HG03108 (cell line): ENCODE results near the gene TRIM32.

Source experiments
- ATAC-seq: cut with Tn5 transposase; IDR thresholded peaks from one replicate; pipeline ENCODE4 v1.9.1; 2021; ENCODE audit warnings: moderate library complexity; ENCODE audit not compliant: unreplicated experiment

TRIM32 gene, protein sequence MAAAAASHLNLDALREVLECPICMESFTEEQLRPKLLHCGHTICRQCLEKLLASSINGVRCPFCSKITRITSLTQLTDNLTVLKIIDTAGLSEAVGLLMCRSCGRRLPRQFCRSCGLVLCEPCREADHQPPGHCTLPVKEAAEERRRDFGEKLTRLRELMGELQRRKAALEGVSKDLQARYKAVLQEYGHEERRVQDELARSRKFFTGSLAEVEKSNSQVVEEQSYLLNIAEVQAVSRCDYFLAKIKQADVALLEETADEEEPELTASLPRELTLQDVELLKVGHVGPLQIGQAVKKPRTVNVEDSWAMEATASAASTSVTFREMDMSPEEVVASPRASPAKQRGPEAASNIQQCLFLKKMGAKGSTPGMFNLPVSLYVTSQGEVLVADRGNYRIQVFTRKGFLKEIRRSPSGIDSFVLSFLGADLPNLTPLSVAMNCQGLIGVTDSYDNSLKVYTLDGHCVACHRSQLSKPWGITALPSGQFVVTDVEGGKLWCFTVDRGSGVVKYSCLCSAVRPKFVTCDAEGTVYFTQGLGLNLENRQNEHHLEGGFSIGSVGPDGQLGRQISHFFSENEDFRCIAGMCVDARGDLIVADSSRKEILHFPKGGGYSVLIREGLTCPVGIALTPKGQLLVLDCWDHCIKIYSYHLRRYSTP

DNA sequence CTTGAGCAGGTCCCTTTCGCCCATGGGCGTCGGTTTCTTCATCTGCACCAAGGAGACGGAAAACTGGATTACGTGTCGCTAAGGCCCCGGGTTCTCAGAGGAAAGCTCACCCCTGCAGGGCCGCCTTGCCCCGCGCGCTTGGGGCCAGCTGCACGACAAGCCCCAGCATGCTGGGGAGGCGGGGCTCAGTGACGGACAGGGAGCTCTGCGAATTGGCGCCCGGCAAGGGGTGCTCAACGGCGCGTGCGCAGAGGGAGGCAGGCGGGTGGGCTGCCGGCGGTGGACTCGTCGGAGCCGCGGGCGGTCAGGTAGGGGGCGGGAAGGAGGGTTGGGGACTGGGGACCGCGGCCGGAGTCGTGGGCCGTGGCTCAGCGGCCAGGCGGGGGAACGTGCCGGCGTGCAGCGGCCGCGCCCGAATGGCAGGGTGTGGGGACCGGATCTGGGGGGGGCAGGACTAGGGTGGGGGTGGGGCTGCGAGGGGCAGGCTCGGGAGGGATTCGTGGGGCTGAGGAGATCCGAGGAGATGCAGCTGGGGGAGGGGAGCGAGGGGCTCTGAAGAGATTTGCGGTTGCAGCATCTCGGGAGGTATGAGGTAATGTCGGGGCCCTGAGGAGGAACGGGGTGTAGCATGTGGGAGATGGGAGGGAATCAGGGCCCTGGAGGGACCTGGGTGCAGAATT lies at the start of gene TRIM32:
TSS of gene TRIM32 (plus strand) at position 232 of the 680 bp plus-strand sequence. CDS start 10,438 bp downstream, outside the sequence.
- peak; percentile 99 for ATAC-seq

DNA sequence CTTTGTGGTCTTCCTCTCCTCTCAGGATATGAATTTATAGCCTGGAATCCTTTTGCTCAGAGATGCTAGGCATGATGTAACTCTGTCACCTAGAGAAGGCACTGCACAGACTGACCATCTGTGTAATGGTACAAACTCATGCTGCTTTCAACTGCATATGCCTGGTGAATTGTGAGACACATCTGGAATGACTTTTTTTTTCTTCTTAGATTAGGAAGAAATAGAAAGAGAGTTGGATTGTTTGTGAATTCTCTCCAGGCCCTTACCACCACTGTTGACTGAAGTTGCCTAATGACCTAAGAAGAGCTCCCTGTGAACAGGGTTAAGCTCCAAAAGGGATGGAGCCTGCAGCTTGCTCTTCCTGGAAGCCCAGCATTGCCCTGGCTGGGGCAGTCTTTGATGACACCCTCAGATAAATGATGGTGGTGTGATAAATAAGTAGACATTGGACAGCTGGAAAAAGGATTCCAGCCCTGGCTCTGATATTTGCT lies 47.8 kb upstream of the TRIM32 start:
- no peak for ATAC-seq

DNA sequence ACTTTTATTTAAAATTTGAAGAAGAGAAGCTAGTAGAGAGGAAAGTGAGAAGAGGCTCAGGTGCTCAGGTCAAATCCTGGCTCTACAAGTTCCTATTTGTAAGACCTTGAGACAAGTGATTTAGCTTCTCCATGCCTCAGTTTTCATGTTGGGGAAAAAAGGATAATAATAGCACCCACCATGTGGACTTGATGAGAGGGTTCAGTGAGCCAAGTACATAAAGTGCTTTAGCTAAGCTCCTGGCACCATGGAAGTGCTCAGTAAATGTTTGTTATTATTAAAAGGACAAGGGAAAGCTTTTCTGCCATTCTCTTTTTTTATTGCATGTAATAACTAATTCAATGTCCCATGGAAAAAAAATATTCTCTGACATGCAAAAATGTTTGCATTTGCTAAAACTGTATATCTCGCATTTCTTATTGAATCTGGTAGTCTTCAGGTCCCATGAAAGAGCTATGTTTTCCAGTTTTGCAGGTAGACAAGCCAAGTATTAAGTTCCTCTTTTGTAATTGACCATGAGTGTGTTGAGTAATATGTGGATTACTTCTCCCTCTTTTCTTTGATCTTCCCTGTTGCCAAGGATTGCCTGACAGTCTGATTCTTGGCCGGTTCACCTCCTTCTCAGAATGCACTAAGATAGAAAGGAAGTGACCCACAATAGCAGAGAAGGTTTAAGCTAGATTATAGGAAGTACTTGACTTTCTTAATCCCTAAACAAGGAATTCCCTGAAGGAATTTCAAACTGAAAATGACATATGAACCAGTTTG lies 45.6 kb upstream of the TRIM32 start:
- ATAC-seq: no peak

DNA sequence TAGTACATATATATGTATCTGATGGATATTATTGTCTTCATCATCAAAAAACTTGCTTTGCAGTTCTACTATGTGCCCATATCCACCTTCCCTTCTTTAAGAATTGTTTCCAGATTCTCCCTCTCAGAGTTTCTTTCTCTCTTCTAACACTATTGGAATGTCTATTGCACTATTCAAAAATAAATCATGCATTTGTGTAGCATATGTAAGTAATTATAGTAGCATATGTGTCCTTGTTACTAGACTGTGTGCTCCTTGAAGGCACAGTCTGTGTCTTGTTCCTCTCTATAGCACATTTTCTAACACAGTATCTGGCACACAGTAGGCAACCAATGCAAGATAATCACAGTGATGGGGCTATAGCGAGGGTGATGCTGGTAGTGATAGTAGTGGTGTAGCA lies 43.4 kb upstream of the TRIM32 start:
- ATAC-seq: no peak

DNA sequence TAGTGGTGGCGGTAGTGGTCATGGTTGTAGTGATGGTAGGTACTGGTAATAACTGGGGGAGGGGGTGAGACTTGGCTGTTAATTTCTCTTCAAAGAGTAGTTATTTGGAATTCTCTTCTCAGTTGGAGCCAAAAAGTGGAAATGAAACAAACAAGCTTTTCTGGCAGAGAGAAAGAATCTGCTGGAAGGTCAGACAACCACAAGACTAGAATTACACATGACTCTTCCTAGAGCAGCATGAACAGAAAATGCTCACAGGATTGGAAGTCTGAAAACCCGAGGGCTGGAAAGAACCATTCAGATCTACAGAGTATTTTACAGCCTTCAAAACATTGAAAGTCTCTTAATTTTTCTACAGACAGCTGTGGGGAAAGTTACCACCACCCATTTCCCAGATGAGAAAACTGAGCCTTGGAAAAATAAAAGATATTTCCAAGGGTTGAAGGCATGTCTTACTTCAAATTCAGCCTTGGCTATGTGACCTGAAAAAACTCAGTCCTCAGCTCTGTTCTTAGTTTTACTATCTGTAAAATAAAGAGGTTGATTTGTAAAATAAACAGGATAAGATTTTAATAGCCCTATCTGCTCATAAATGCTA lies 42.9 kb upstream of the TRIM32 start:
- ATAC-seq: no peak

DNA sequence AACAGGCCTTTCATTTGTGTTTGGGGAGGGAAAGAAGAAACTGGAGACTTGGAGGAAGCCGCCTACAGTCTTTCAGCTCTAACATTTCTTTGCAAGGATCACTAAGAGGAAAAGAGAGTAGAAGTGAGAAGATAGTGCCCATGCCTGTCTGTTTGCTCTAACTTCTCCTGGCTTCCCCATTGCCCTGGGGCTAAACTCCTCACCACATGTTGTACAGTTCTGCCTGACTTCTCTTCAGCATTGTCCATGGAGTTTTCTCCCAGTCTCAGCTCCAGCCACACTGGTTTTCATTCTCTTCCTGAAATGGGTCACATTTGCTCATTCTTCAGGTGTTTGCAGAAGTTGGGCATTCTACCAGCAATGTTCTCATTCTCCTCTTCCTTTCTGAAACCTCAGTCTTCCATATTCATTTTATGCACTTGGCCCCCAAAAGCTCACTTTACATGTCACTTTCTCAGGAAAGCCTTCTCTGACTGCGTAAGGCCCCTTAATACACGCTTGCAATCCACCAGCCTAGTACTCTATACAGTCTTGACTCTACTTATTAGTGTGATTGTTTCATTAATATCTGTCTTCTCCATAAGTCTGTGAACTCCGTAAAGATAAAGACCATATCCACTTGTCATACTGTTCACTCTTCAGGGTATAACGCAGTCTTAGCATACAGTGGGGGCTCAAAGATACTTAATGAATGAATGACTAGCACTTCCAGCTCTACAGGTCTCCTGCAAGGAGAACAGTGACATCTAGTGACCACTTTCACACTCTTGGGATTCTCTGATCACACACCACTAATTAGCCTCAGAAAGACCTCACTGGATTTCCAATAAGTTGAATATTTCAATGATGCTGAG lies 40.2 kb upstream of the TRIM32 start:
- ATAC-seq: no peak

DNA sequence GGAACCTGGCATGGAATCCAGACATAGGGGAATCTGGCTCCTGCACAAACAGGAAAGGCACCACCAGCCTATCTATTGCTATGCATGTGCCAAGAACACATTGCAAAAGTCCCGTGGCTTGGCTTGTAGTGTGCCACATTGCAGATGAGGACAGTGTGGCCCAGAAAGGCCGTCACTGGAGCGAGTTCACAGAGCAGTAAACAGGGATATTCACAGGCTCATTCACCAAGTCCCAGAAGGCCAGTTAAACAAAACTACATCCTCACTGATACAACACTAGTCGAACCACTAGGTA lies 39.6 kb upstream of the TRIM32 start:
- no peak for ATAC-seq

DNA sequence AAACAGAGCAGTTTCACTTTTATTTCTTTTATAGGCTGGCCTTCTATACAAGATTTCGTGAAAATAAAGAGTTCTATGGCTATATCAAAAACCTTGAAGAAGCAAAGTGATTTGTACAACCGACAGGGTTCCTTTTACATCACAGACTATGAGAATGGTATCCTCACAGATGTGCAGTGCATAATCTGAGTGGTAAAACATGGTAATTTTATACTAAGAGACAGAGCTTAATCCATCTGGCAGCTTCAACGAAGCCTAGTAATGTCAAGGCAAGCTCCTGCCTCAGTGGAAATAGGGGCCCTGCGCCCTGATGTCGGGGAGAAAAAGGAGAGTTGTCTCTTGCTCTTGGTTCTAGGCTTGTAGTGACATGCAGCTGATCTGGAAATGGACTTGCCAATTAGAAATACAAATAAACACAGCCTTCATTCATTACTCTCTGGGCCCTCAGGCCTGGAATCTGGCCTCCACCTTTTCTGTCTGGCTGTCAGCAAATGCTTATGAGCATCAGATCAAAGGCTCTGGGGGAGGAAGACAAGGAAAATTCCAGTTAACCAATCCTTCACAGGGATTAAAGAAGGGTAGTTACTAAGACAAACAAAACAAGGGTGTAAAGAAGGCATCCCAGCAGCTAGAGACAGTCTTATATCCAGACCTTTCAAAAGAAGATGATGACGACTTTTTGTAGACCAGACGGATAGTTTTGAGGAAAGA lies 33.6 kb upstream of the TRIM32 start:
- no peak for ATAC-seq

DNA sequence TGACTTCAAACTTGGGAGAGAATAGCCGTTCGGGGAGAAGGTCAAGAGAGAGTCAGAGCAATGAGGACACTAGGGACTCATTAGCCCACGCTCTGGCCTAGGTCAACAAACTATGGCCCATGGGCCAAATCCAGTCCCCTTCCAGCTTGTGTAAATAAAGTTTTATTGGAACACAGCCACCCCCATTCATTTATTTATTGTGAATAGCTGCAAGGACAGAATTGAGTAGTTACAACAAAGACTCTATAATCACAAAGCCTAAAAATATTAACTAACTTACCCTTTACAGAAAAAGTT lies 33.1 kb upstream of the TRIM32 start:
- ATAC-seq: no peak

DNA sequence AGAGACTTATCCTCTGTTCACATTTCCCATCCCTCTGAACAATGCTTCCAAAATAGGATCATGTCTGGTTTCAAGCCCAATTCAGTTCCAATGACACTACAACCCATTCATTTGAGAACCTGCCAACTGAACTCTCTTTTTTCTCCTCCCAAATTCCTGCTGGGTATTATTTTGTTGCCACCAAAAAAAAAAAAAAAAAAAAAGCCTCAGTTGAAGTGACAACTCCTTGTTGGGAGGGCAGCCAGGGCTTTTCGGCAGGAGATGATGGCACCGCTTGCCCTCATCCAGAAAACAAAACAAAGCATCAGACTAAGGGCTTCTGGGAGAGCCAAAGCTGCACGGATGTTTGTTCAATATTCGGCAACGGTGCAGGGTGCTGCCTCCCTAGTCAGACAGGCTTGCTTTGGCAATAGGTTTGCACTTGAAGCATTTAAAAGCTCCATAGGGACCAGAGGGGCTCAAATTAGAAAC lies 30.6 kb upstream of the TRIM32 start:
- ATAC-seq: no peak

DNA sequence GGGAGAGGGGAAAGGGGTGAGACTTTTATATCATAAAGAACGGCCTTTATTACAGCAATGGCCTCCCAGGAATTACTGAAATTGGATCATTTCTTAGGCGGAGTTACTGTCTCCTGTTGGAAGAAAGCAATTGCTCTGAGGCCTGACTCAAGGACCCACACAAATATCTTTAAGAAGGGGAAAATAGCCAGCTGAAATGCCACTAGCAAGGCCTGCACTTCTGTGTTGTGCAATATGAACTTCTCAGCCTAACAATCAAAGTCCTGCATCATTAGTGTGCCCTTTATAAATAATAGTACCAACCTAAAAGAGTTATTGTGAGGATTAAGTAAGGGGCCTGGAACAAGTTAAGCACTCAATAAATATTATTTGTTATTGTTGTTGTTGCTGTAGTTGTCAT lies 30.1 kb upstream of the TRIM32 start:
- no peak for ATAC-seq

DNA sequence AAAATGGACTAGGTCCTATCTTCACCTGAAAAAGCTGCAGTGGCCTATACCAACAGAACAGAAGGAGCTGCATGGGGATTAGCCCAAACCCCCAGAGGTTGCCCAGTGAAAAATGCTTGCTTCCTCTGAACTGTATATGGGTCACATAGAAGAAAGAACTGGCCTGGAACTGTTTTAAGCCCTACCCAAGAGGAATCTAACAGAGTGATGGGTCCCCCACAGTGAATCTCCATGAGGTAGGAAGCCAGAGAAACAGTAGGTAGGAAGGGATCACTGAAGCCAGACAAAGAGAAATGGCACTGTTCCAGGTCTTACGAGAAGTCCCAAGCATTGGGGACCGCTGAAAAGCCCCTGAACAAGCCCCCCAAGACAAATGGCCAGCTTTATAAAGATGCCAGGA lies 28.8 kb upstream of the TRIM32 start:
- ATAC-seq: no peak

DNA sequence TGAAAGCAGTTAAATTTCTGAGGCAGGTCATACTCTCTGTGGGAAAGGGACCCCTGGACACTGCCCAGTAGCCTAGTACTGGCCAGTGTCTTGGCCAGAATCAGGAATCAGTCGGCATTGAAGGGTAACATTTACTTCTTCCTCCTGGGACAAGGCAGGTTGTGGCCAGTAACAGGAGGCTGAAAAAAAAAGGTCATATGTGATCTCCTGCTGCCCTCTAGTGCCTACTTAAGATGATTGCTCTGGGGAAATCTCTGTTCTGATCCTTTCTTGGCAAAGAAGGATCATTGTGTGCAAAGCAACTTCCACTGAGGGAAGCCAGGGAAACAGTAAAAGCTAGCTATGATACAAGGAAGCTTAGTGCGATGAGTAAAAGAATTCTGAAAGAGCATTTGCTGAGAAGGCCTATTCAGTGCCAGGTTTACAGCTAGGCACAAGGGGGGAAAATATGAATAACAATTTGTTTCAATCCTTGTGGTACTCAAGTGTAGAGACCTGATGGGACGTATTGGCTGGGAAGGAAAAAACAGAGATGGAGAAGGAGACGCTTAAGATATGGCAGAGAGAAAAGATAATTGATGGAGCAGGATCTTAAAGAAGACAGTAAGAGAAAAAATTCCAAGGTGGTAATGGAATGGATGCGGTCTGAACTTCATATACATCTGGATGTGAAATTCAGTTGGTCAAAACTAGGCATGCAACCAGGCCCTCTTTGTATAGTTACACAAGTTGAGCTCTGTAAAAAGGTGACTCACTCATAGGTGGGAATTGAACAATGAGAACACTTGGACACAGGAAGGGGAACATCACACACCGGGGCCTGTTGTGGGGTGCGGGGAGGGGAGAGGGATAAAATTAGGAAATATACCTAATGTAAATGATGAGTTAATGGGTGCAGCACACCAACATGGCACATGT lies 25.8 kb upstream of the TRIM32 start:
- ATAC-seq: no peak

DNA sequence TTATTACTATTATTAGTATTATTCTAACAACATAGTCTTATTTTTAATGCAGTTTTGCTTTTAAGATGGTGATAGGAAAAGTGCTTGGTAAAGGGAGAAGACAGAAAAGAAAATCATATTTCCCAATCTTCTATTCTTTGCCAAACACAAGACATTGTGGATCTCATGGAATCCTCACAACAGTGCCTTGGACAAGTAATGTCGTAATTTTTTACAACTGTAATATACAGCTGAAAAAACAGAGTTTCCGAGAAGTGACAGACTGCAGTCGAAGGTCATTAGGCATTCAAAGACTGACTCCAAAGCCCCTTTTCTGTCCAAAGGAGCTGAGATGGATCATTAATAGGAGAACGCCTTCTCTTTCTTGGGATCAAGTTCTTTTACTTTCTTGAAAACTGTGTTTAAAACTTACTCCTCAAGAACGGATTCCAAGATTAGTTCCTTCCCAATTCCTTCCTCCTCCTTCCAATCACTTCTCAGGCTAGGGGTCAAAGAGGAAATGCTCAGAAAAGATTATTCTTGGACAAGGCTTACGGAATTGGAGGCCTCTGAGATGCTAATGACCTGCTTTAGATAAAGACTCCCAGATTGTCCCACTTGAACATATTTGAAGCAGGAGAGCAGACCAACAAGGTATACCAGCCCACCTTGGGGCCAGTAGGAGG lies 24.3 kb upstream of the TRIM32 start:
- ATAC-seq: no peak

DNA sequence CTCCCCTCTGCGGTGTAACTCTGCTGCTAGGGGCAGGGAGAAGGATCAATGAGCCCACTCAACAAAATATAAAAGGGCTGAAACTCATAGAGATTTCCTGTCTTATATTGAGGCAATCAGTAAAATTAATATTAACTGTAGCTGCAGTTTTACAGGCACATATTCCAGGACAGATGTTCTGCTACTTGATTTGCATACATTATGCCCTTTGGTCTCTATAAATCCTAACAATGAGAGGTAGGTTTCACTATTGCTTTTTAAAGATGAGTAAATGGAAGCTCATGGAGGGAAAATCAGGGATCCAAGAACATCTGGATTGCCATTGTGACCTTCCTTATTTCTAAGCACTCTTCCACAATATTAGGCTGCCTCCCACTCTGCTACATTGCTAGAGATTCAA lies 23.5 kb upstream of the TRIM32 start:
- ATAC-seq: no peak

DNA sequence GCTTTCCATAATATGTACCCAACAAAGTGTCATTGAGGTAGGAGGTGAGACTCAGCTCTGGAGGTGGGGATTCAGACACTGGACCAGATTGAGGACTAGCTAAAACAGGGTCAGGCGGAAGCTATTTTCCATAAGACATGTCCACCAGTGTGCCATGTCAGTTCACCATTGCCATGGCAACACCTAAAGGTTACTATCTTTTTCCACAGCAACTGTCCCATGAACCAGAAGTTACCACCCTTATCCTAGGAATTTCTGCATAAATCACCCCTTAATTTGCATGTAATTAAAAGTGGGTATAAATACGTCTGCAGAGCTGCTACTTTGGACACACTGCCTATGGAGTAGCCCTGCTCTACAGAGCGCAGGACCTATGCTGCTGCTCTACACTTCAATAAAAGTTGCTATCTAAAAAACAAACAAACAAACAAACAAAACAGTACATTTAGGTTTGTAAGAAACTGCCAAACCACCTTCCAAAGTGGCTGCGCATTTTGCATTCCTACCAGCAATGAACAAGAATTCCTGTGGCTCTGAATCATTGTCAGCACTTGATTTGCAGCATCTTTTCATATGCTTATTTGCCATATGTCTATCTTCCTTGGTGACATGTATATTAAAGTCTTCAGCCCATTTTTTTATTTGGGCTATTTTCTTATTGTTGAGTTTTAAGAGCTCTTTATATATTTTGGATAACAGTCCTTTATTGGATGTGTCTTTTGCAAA lies 18.0 kb upstream of the TRIM32 start:
- ATAC-seq: no peak

DNA sequence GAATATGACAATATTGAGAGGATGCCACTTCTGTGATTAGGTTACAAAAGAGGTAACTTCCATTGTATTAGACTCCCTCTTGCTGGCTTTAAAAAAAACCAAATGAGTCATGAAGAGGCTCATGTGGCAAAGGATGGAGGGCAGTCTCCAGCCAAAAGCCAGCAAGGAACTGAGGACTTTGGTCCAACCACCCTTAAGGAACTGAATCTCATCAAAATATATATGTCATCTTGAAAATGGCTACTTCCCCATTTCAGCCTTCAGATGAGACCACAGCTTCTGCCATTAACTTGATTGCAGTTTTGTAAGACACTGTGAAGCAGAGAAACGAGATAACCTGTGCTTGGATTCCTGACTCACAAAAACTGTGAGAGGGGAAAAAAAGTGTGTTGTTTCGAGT lies 15.5 kb upstream of the TRIM32 start:
- ATAC-seq: no peak
